COR-L47 (cell line): ENCODE measurements around the gene MYBPC3.
A peak's percentile ranks its signal among the peaks of the same experiment; 100 is the strongest.

Source experiments
- DNase-seq: peaks from one replicate; lab custom pipeline; 2025; lab: John Stamatoyannopoulos, UW

MYBPC3 gene

DNA sequence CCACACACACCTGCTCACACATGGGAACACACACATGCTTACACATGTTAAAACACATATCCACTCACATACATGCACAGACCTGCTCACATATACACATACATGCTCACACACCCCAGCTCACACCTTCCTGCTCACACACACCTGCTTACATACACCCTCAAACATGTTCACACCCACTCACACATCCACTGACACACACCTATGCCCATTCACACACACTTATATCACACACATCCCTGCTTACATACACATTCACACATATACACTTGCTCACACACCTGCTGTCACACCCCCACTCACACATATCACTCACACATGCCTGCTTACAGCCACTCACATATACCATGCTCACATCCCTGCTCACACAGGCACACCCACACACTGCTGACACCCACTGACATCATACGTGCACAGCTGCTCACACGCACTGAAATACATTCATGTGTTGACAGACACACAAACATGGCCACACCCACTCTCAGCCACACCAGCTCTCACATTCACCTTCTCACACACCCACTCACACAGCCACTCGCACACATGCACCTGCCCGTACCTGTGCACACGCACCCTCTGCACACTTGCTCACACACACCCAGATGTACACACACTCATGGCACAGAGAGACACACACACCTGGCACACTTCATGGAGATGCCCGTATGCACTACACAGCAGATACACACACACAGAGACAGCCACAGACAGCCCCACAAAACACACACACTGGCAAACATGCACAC, 5.7 kb upstream of the MYBPC3 start:
- no peak for DNase-seq

DNA sequence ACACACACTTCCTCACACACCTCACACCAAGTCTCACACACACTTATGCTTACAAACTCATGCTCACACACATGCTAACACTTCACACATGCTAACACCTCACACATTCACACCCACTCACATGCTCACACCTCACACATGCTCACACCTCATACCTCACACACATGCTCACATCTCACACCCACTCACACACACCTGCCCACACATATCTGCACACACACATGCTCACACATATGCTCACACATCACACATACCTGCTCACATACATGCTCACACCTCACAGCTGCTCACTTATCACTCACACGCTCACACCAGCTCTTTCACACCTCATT, 4.5 kb upstream of the MYBPC3 start:
- no peak for DNase-seq

DNA sequence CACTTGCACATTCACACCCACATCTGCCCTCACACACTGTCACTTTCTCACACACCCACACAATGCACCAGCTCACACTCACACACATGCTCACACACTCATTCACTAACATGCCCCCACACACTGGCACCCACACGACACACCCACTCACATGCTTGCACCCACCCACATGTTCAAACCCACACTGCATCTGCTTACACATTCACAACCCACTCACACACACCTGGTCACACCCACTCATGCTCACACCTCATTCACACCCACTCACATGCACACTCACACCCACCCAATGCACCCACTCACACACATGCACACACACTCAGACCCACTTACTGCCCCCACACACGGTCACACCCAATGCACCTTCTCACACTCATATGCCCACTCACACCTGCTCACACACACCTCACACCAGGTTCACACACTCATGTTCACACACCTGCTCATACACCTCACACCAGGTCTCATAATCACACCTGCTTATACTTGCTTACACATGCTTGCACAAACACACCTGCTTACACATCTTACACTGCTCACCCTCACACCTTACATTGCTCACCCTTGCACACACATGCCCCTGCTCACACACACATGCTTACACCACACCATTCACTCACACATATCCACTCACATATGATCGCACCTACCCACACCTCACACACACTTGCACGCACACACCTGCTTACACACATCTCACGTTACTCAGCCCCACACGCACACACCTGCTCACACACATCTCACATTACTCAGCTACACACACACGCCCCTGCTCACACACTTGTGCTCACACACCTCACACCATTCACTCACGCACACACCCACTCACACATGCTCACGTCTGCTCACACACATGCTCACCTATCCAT, 3.9 kb upstream of the MYBPC3 start:
- no peak for DNase-seq

DNA sequence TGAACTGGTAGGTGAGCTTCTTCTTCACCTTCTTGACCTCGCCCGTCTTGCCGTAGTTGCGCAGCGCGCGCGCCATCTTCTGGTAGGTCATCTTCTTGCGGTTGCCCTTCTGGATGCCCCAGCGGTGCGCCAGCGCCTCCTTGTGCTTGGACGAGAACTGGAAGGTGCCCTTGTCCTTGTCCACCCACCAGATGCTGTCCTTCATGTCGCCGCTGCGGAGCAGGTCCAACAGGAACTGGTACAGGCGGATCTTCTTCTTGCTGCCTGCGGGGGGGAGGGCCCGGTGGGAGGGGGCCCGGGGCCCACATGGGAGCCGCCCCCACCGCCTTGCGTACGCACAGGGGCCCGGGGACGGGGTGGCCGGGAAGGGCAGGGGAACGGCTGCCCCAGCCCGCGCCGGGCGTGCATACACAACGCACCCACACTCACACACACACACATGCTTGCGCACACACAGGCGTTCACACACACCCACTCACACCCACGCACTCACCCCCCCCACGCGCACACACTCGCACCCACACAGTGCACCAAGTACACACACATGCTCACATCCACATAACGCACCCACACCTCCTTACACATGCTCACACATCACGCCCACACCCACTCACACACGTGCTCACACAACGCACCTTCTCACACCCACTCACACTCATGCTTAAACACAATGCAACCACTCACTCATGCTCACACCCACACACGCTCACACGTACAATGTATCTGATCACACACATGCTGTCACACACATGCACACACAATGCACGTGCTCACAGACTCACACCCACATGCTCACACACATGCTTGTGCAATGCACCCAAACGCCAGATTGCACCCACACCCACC, 3.0 kb upstream of the MYBPC3 start:
- DNase-seq: peak; percentile 82

DNA sequence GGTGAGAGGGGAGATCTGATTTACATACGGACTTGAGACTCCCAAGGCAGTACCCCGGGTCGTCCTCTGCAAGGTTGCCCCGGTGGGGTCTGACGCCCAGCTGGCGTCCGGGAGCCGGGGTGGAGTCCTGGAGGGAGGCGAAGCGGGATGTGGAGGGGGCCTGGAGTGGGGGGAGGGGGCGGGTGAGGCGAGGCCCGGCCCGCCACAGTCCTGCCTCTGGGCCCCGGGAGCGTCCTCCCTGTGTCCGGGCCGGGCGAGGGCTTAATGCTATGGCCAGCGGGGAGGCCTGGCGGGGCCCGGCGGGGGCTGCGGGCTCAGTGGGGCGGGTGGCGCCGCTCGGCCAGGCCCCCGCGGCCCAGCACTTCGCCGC, 2.4 kb upstream of the MYBPC3 start:
- no peak for DNase-seq

DNA sequence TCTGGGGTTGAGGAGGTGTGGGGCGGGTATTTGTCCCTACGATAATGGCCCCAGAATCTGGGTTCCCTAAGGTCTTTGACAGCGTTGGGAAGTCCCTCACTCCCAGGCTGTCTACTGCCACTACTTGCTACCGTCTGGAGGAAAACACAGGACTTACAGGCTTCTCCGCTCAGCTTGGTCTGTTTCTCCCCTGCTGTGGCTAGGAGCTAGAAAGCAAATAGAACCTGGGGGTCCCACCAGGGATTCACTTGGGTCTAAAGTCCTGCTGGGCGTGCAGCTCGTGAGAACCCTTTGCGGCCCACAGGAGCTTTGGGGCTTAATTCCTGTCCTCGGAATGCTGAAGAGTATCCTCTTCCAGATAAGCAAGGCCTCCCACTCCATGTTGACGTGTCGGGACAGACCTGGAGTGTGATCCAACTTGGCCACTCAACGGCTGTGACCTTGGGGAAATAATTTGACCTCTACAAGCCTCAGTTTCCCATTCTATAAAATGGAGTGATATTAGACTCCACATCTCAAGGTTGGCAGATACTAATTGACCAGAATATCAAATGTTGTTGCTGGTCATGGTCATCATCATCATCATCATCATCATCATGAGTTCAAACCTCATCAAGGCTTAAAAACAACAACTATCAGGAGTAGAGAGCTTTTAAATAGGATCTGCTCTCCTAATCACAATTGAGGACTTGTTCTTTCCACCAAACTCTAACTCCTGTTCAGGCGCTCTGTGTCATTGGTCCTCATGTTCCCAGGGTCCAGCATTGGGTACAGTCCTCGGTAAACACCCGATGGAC, 1.7 kb upstream of the MYBPC3 start:
- no peak for DNase-seq

DNA sequence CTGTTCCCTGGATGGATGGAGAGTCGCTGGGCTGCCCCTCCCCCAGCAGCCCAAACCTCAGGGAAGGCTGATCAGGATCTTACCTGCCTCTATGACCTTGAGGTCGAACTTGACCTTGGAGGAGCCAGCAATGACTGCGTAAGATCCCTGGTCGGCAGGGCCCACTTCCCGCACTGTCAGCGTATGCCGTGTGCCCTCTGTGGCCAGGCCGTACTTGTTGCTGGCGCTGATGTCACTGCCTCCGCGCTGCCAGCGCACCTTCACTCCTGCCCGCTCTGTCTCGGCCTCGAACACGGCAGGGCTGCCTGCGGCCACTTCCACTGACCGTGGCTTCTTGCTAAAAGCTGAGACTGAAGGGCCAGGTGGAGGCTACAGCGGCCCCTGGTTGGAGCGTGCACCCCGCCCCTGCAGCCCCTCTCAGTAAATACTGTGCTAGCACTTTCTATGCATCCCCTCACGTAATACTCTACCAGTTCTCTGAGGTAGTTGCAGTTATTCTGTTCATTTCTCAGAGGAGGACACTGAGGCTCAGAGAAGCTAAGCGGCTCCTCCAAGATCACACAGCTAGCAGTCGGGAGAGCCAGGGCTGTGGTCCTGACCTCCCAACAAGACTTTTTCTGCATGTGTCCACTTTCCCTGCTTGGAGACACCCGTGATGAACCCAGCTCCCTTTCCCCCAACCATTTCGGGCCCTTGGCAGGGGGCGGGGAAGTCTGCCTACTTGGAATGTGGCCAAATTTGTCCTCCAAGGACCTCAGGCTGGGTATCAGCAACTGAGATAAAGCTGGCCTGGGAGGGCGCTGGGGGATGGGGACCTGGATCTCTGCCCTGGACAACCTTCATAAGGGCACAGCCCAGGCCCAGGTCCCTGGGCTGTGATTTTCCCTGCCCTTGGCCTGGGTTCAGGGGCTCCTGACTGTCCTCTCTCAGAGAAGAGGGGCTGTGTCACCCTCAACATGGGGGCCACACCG, 1.1 kb downstream of the MYBPC3 start:
- DNase-seq: no peak

DNA sequence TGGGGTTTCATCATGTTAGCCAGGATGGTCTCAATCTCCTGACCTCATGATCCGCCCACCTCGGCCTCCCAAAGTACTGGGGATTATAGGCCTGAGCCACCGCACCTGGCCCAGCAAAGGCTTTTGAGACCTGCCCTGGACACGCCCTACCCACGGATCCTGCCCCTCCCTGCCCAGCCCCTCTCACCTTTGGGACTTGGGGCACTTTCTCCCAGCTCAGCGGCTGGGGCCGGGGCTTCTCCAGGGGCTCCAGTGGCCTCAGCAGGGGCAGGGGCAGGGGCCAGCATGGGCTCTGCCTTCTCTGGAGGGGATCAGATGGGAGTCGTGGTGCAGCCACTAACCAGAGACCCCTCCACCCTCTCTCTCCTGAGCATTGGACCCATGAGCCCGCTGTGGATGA, 2.2 kb downstream of the MYBPC3 start:
- DNase-seq: no peak

DNA sequence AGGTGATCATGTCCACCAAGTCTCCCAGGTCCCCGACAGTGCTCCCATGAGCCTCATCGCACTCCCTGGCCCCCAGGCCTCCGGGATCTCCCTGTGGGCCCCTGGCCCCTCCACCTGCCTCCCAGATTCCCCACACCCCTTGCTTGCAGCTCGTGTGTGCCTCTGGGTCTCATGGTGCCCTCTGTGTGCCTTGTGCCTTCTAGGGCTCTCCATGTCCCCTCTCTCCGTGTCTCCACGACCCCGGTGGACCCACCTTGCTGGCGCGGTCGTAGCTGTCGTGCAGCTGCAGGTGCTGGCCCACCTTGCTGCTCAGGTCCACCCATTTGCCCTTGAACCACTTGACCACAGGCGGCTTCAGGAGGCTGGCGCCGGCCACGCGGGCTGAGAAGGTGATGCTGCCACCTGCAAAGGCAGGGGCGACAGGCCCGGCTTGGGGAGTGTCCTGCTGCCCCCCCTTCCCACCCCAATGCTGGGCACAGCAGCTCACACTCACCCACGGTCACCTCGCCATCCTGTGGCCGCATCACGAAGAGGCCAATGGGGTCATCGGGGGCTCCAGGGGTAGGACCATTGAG, 2.9 kb downstream of the MYBPC3 start:
- DNase-seq: no peak

DNA sequence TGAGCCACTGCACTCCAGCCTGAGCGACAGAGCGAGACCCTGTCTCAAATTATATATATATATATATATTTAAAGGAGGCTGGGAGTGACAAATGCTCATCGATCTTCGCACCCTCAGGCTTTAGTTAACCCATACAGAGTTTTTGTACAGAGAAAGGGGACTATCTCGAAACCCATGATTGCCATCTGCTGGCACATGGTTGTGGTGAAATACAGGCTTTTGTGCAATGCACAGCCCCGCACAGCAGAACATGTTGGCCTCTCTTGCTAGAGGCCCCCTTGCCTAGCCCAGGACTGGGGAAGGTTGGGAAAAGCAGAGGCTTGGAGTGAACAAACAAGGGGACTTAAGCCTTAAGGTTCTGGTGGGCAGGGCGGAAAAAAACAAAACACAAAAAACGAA, 3.6 kb downstream of the MYBPC3 start:
- peak; percentile 17 for DNase-seq

DNA sequence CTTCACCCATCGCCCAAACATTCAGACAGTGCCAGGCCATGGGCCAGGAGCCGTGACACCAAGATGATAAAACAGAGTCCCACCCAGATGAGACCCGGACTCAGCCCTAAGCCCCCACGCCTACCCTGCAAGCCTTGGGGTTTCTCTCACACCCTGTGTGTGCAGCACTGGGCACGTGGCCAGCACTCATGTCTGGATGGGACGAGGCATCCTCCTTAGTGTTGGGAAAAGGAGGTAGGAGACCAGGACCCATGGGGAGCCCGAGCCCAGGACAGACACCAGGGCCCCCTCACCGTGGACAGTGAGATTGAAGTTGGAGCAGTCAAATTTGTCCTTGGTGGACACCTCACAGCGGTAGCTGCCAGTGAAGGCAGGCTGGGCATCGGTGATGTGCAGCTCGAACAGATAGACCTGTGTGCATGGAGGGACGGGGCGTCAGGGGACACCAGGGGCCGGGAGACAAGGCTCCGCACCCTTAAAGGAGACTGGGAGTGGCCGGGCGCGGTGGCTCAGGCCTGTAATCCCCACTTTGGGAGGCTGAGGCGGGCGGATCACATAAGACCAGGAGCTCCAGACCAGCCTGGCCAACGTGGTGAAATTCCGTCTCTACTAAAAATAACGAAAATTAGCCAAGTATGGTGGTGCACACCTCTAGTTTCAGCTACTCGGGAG, 4.2 kb downstream of the MYBPC3 start:
- no peak for DNase-seq

DNA sequence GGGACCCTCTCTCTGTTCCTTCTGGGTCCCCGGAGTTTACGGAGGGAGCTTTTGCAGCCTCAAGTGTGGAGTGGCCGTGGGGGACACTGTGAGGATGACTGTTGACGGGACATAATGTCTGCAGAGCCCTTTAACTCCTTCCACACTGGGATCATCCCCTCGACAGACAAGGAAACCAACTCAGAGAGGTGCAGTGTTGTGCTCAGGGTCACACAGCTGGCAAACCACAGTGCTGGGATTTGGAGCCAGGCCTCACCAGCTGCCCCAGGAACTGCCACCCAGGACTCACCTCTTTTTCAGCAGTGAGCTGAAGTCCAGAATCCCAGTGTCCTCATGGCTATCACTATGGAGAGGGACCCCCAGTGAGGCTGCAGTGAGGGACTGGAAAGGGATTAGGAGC, 5.4 kb downstream of the MYBPC3 start:
- DNase-seq: no peak

DNA sequence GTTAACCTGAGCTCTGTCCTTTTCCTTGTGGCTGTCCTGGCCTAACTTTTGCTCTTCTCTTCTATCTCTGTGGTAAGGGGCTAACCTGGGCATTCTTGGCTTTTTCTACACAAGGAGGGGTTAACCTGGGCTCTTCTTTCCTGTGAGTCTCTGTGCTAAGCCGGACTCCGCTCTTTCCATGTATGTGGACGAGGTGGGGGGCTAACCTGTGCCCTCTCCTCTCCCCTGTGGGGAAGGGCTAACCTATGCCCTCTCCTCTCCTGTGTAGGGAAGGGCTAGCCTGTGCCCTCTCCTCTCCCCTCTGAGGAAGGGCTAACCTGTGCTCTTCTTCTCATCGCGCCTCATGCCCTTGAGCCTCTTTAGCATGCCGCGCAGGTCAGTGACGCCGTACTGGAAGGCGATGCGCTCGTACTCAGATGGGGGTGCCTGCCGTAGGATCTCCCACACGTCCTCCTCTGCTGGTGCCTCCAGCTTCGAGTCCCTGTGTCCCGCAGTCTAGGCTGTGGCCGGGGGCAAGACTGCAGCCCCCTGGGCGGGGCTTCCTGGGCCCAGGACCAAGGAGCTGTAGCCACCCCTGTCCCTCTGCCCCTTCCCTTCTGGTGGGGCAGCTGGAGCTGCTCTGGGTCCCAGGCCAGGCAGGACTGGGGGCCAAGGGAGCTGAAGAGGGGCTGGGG, 6.5 kb downstream of the MYBPC3 start:
- no peak for DNase-seq

DNA sequence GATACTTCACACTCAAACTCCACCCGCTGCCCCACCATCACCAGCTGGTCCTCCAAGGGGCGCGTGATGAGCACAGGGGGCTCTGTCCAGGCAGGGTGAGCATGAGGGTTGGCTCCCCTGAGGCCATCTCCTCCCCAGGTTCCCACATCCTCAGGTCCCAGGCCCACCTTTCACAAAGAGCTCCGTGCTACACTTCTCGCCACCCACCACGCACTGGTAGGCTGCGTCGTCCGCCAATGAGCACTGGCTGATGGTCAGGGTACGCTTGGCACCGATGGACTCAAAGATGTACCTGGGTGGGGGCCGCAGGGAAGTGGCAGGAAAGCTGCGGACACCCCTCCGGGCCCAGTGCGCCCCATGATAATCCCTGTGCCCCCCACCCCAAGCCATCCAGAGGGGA, 9.6 kb downstream of the MYBPC3 start:
- no peak for DNase-seq

DNA sequence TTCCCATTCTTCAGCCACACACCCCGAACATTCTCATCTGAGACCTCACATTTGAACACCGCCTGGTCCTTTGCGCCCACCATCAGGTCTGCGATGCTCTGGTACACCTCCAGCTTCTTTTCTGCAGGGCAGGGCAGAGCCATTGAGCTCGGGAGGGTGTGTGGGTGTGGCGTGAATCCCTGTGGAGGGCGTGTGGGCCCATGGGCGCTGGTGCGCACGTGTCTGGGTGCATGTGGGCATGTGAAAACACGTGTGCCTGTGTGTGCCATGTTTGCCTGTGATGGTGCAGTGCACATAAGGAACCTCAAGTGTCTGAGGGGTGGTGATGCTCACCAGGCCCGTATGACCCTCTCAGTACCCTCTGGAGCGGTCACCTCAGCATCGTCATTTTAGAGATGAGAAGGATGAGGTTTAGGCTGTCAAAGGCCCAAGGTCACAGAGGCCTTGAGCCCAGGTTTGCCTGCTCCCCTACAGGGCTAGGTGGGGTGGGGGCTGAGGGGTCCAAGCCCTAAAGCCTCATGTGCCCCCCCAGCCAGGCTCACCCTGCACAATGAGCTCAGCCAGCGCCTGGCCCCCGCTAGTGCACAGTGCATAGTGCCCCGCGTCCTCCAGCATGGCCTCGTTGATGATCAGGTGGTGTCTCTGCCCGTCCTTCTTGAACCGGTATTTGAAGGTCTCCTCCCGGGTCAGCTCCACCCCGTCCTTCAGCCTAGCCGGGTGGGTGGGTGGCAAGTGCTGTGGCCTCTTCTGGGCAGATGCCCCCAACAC, 10.3 kb downstream of the MYBPC3 start:
- DNase-seq: no peak

DNA sequence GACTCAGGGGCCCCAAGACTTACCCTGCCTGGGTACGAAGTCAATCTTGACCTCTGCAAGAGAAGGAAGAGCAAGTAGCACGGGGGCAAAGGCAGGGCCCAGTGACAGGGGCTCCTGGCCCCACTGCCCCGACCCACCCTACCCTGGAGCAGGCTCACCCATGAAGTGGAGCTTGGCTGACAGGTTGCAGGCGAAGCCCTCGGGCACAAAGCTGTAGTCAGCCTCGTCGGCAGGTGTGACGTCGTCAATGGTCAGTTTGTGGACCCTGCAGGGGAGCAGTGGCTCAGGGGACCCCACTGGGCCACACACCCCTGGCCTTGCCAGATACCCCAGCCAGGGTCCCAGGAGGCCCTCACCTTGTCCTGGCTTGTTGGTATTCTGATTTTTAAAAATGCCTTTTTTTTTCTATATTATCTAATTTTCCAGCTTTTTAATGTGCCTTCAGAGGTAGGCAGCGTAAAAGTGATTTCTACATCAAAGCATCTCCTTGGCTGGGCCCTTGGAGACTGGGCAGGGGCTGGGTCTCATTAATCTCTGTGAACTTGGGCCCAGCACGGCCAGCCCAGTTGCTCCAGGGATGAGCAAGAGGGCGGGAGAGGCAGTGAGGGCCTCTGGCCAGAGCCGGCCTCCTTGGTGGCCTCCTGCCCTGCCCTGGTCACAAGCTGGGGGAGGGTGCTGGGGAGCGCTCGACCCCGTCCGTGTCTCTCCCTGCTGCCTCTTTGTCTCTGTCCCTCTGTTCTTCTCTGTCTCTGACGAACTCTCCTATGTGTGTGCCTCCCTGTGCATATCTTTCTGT, 11.3 kb downstream of the MYBPC3 start:
- DNase-seq: no peak

DNA sequence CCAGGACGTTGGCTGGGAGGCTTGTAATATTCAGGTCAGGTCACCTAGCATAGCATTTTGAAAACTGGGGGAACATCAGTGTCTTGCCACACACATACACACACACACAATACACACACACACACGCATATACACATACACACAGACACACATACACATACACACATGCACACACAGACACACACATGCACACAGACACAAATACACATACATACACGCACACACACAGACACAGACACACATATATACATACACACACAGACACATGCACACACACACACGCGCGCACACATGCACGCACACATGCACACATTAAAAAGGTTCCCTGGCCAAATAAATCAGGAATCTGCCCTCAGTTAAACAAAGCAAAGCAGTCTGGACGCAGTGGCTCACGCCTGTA, 12.5 kb downstream of the MYBPC3 start:
- no peak for DNase-seq
